Measurements from ENCODE around the gene DLX5. TPM values are rescaled to one million over a fixed set of nuclear protein-coding genes. Genes with fewer than 3 reads are reported as not detected.

The DLX5 gene
- total RNA-seq, 1 donor from 2014 or later: 1.3 TPM

DNA sequence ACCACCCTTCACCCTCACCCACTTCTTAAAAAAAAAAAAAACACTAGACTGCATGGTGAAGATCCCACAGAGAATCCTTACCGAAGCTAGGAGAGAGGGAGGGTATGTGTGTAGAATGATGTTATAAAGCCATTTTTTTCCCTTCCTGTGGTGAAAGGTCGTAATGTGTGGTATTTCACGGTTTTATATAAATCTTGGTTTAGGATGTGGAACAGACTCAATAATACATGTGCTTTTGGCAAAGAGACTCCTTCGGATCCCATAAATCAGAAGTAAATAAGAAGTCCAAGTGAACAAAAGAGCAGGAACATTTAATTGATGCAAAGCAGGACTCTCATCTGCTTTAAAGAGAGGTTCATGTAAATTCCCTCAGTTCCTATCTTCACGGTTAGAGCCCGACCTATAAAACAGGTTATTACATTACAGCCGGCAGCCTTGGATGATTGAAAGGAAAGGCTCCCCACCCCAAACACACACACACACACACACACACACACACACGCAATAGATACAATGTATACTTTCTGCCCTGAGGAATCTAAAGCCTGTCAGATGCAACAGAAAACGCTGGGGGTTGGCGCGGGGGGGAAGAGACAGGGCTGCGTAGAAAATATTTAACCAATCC, 8.8 kb downstream of the DLX5 start:
- no peak overlapping the region for H3K4me3 Mint-ChIP-seq (ENCODE audit: unreplicated experiment)
- H3K4me1 Mint-ChIP-seq (ENCODE audit: low read depth, unreplicated experiment): peaks cover 5% of the 10 kb centered on the region

DNA sequence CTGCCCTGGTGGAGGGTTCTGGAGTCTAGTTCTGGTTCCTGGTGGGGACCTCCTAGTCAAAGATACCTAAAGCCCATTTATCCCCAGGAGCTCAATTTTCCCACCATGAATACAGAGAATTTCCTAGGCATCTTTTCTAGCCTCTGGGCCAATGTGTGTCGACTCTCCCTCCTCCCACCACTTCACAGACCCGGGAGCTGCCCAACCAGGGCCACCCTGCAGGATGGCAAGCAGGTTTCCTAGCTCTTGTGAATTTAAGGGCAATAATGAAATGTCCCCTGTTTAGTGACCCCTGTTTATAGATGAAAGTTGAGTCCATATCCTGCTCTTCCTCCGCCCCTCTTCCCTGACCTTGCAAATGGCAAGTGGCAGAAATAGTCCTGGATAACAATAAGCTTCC, 9.4 kb downstream of the DLX5 start:
- Mint-ChIP-seq H3K27me3 (ENCODE audit: low read depth, unreplicated experiment) (peaks cover 93% of the 10 kb centered on the region), H3K36me3 (ENCODE audit: low read depth, unreplicated experiment) (no peaks in the 10 kb centered on the region), H3K27ac (ENCODE audit: unreplicated experiment) (no peak overlapping the region), H3K4me1 (ENCODE audit: low read depth, unreplicated experiment) (peaks cover 5% of the 10 kb centered on the region), H3K9me3 (ENCODE audit: unreplicated experiment) (peaks cover 29% of the 10 kb centered on the region), H3K4me3 (ENCODE audit: unreplicated experiment) (no peak overlapping the region)
- Histone ChIP-seq H3K79me2 (ENCODE audit: insufficient read depth, low read length) (no peaks in the 10 kb centered on the region), H3K27me3 (ENCODE audit: insufficient read depth, low read length) (peaks cover 94% of the 10 kb centered on the region), H4K20me1 (ENCODE audit: insufficient read depth, low read length) (no peaks in the 10 kb centered on the region), H3K4me3 (ENCODE audit: insufficient read depth, low read depth, low read length) (no peak overlapping the region), H3K36me3 (ENCODE audit: insufficient read depth, low read length) (no peaks in the 10 kb centered on the region), H3K9ac (ENCODE audit: low read length) (no peak overlapping the region), H3K27ac (ENCODE audit: low read depth, low read length) (no peak overlapping the region), H3K9me3 (ENCODE audit: insufficient read depth, low read depth, low read length) (no peaks in the 10 kb centered on the region), H2AFZ (ENCODE audit: low read depth, low read length) (no peak overlapping the region), H3K4me1 (ENCODE audit: insufficient read depth, low read length) (no peaks in the 10 kb centered on the region), H3K4me2 (ENCODE audit: low read length) (no peak overlapping the region)
- FAIRE-seq: no peak
- TF ChIP-seq, protein P1, sequence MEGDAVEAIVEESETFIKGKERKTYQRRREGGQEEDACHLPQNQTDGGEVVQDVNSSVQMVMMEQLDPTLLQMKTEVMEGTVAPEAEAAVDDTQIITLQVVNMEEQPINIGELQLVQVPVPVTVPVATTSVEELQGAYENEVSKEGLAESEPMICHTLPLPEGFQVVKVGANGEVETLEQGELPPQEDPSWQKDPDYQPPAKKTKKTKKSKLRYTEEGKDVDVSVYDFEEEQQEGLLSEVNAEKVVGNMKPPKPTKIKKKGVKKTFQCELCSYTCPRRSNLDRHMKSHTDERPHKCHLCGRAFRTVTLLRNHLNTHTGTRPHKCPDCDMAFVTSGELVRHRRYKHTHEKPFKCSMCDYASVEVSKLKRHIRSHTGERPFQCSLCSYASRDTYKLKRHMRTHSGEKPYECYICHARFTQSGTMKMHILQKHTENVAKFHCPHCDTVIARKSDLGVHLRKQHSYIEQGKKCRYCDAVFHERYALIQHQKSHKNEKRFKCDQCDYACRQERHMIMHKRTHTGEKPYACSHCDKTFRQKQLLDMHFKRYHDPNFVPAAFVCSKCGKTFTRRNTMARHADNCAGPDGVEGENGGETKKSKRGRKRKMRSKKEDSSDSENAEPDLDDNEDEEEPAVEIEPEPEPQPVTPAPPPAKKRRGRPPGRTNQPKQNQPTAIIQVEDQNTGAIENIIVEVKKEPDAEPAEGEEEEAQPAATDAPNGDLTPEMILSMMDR (IDR thresholded peaks at IDR 0.05; ENCODE audit: insufficient read depth, low read depth, low read length): no peak
- no peak for TF ChIP-seq EZH2 (IDR thresholded peaks at IDR 0.05; ENCODE audit: insufficient read depth, low read length)
- DNase-seq (ENCODE audit: low read depth): no peak

More for the DNA sequence above, 8.8 kb downstream of the DLX5 start:
- Histone ChIP-seq H3K27ac (ENCODE audit: low read depth, low read length) (no peak overlapping the region), H2AFZ (ENCODE audit: low read depth, low read length) (no peak overlapping the region), H3K79me2 (ENCODE audit: insufficient read depth, low read length) (no peaks in the 10 kb centered on the region), H3K27me3 (ENCODE audit: insufficient read depth, low read length) (peaks cover 96% of the 10 kb centered on the region), H4K20me1 (ENCODE audit: insufficient read depth, low read length) (no peaks in the 10 kb centered on the region), H3K9me3 (ENCODE audit: insufficient read depth, low read depth, low read length) (peaks cover 3% of the 10 kb centered on the region), H3K4me2 (ENCODE audit: low read length) (no peak overlapping the region), H3K36me3 (ENCODE audit: insufficient read depth, low read length) (no peaks in the 10 kb centered on the region), H3K4me3 (ENCODE audit: insufficient read depth, low read depth, low read length) (no peak overlapping the region), H3K9ac (ENCODE audit: low read length) (no peak overlapping the region), H3K4me1 (ENCODE audit: insufficient read depth, low read length) (no peaks in the 10 kb centered on the region)
- Mint-ChIP-seq H3K27me3 (ENCODE audit: low read depth, unreplicated experiment) (peaks cover 96% of the 10 kb centered on the region), H3K27ac (ENCODE audit: unreplicated experiment) (no peak overlapping the region), H3K9me3 (ENCODE audit: unreplicated experiment) (peaks cover 29% of the 10 kb centered on the region), H3K36me3 (ENCODE audit: low read depth, unreplicated experiment) (peaks cover 4% of the 10 kb centered on the region)
- DNase-seq (ENCODE audit: low read depth): no peak
- TF ChIP-seq, protein P1 (IDR thresholded peaks at IDR 0.05; ENCODE audit: insufficient read depth, low read depth, low read length): no peak
- no peak for TF ChIP-seq EZH2 (IDR thresholded peaks at IDR 0.05; ENCODE audit: insufficient read depth, low read length)
- FAIRE-seq: no peak

DNA sequence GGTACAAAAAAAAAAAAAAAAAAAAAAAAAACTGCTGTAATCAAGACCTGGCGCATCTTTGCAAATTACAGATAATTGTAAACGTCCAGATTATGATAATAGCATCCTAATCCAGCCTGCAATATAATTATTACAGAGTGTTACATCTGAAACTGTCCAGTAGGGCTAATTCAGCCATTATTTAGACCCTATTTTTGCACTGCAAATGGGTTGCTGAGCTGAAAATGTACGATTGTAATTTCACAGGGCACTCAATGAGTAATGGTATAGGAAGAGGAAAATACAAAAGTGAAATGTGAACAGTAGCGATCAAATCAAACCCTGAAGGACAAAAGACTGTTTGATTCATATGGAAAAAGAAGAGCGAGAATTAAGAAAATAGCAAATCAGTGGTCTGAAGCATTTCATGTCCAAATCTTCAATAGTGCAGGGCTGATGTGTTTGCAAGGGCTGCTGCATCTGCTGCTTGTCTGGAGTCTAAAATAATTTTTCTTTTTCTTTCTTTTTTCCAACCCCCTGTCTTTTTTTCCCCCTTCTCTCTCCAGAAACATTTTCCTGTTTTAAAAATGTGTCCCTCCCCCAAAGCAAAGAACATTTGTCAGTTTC, 10.4 kb downstream of the DLX5 start:
- Mint-ChIP-seq H3K36me3 (ENCODE audit: low read depth, unreplicated experiment) (no peaks in the 10 kb centered on the region), H3K27me3 (ENCODE audit: low read depth, unreplicated experiment) (peaks cover 94% of the 10 kb centered on the region), H3K9me3 (ENCODE audit: unreplicated experiment) (peaks cover 26% of the 10 kb centered on the region), H3K4me1 (ENCODE audit: low read depth, unreplicated experiment) (peaks cover 5% of the 10 kb centered on the region), H3K27ac (ENCODE audit: unreplicated experiment) (no peak overlapping the region), H3K4me3 (ENCODE audit: unreplicated experiment) (no peak overlapping the region)
- H3K27ac ChIP-seq (ENCODE audit: low read depth, low read length): no peak overlapping the region
- no peaks in the 10 kb centered on the region for H3K9me3 ChIP-seq (ENCODE audit: insufficient read depth, low read depth, low read length)
- DNase-seq (ENCODE audit: low read depth): no peak
- TF ChIP-seq EZH2 (IDR thresholded peaks at IDR 0.05; ENCODE audit: insufficient read depth, low read length): no peak
- TF ChIP-seq, protein P1 (IDR thresholded peaks at IDR 0.05; ENCODE audit: insufficient read depth, low read depth, low read length): no peak
- peaks cover 93% of the 10 kb centered on the region for H3K27me3 ChIP-seq (ENCODE audit: insufficient read depth, low read length)
- no peak for FAIRE-seq
- no peaks in the 10 kb centered on the region for H3K36me3 ChIP-seq (ENCODE audit: insufficient read depth, low read length)
- H3K9ac ChIP-seq (ENCODE audit: low read length): no peak overlapping the region
- no peaks in the 10 kb centered on the region for H3K4me1 ChIP-seq (ENCODE audit: insufficient read depth, low read length)
- H4K20me1 ChIP-seq (ENCODE audit: insufficient read depth, low read length): no peaks in the 10 kb centered on the region
- H2AFZ ChIP-seq (ENCODE audit: low read depth, low read length): no peak overlapping the region
- H3K4me3 ChIP-seq (ENCODE audit: insufficient read depth, low read depth, low read length): no peak overlapping the region
- no peak overlapping the region for H3K4me2 ChIP-seq (ENCODE audit: low read length)
- no peaks in the 10 kb centered on the region for H3K79me2 ChIP-seq (ENCODE audit: insufficient read depth, low read length)

Measured in astrocyte (in vitro differentiated cells and primary cell).